ENCODE data around the gene PRAMEF6.
"Not testable (repeated sequence)": the region's sequence is repeated elsewhere in the genome, so short reads cannot be mapped to it uniquely, and the experiment has no call there.

Gene PRAMEF6

DNA sequence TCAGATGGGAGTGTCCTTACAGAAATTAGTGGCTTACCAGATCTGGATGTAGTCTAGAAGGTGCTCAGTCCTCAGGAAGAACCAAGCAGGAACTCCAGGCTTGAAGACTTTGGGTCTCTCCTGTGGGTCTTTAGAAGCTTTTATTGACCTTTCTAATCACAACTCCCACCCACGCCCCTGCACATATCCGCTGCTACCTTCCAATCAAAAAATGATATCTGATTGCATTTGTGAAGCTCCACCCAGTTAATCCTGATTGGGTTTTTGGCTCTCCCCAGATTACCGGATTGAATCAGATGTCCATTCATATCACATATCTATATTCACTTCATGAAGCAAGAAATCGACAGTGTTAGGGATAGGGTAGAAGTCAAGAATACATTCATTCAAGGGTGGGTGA, at the start of gene PRAMEF6:
Gene PRAMEF6 (minus strand): TSS at position 101 of the 400 bp plus-strand sequence. CDS start 5,062 bp downstream, outside the sequence.
- not testable (repeated sequence) for DNase-seq (ENCODE audit: low spot score)

DNA sequence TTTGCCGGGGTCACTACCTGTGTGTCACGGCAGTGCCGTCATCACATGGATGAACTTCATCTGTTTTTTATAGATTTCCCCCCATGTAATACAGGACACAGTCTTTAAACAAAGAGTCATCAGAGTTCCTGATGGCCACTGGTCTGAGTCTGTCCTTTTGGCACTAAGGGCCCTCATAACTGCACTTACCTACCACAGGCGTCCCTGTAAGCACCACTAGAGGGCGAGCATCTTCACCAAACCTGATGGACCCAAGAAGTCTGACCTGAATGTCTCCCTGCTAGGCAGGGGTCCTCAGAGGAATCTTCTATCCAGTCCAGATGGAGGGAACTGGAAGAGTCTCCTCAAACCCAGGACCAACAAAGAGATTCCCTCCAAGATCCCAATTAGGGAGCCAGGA, 23.0 kb downstream of the PRAMEF6 start:
- not testable (repeated sequence) for DNase-seq (ENCODE audit: low spot score)

DNA sequence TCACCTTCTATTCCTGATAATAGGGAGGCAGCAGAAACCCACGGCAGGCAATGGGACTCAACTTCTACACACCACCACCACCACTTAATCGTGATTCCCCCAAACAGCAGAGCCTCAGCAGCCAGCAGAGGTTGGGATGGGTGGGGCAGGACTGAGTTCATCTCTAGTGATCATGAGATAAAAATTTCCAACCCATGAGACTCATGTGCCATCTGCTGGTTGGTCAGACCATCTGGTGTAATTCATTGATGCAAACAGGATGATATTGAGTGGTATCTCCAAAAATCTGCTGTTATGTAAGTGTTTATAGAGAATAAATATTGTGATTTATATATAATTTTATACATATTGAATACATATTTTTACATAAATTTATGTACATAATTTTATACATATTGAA, 25.6 kb downstream of the PRAMEF6 start:
- DNase-seq (ENCODE audit: low spot score): not testable (repeated sequence)

DNA sequence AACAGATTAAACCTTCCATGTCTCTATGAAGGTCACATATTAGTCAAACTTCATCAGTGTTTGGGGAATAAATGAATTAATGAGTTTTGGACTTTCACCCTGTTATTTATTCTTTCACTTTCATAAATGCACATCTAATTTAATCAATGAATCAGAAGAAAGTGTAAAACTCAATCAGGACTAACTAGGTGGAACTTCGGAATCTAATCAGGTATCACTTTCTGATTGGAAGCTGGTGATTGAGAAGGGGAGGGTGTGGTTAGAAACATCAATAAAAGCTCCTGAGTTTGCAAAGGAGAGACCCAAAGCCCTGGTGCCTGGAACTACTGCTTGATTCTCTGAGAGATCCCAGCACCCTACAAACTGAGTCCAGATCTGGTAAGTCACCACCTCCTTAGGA, 31.1 kb downstream of the PRAMEF6 start, which contains the start of gene PRAMEF7:
Gene PRAMEF7 (plus strand): TSS at position 301 of the 400 bp plus-strand sequence. CDS start 1,083 bp downstream, outside the sequence.
- not testable (repeated sequence) for DNase-seq (ENCODE audit: low spot score)

DNA sequence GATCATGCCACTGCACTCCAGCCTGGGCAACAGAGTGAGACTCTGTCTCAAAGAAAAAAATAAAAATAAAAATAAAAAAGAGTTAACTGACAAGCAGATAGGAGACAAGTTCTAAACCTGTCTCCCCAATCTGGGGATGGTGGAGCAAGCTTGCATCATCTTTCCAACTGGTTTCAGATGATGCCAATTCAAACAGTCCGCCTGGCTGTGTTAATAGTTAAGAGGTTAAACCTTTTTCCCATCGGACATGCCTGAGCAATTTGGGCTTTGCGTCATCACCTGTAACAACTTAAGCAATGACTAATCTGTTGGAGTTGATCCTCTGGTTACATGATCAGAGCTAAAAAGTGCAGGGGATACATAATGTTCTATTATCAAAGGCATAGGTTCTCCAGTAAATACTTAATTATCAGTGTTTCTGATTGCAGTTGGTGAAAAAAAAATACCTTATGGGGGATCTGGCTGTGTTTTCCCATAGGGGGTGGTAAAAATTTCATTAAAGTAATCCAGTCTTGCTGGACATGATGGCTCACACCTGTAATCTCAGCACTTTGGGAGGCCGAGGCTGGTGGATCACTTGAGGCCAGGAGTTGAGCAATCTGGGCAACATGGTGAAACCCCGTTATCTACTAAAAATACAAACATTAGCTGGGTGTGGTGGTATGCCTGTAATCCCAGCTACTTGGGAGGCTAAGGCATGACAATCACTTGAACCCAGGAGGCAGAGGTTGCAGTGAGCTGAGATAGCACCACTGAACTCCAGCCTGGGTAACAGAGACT, 43.4 kb downstream of the PRAMEF6 start:
- DNase-seq (ENCODE audit: low spot score): not testable (repeated sequence)

DNA sequence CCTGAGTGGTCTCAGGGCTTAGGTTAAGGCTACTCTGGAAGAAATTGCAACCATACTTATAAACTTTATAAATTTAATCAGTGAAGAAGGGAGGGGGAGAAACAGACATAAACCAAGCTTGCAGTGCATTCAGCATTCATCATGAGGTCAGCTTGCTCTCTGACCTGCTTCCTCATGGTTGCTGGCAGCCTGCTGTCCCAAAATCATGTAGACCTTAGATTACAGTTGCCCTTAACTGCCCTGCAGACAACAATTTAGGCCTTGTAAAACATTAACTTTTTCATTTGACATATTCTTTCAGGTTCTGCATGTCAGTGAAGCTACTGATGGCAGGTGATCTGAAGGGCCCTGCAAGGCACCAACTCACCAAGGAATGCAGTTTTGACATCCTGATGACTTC, 48.2 kb downstream of the PRAMEF6 start:
- not testable (repeated sequence) for DNase-seq (ENCODE audit: low spot score)

DNA sequence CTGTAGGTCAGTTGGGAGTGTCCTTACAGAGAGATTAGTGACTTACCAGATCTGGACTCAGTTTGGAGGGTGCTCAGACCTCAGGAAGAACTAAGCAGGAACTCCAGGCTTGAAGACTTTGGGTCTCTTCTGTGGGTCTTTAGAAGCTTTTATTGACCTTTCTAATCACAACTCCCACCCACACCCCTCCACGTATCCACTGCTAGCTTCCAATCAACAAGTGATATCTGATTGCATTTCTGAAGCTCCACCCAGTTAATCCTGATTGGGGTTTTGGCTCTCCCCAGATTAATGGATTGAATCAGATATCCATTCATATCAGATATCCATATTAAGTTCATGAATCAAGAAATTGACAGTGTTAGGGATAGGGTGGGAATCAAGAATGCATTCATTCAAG, 49.2 kb downstream of the PRAMEF6 start, which contains the start of gene PRAMEF10:
Gene PRAMEF10 (minus strand): TSS at position 101 of the 400 bp plus-strand sequence. CDS start 2,423 bp downstream, outside the sequence.
- DNase-seq (ENCODE audit: low spot score): not testable (repeated sequence)

Data from GM03348 (cell line).